AG08395 (cell line): ENCODE results near the gene PEA15.

Experiments used
- DNase-seq: peaks from one replicate; pipeline ENCODE4 v3.0.0; 2012; ENCODE audit warnings: mixed read lengths, low spot score

PEA15 gene

GRCh38 chr1:160239582-160240299 is 34.6 kb downstream of the PEA15 start:
- DNase-seq, result no peak

GRCh38 chr1:160243767-160244166 is 38.6 kb downstream of the PEA15 start:
- DNase-seq, result no peak

- no peak for DNase-seq
These were observed 39.0 kb downstream of the PEA15 start for GRCh38 chr1:160244209-160244608.

GRCh38 chr1:160245434-160245833 is 40.2 kb downstream of the PEA15 start:
- DNase-seq, result no peak

- DNase-seq, result no peak
These were observed 41.9 kb downstream of the PEA15 start for GRCh38 chr1:160247053-160247452.

GRCh38 chr1:160251011-160251410 is 45.8 kb downstream of the PEA15 start:
- no peak for DNase-seq

DNA sequence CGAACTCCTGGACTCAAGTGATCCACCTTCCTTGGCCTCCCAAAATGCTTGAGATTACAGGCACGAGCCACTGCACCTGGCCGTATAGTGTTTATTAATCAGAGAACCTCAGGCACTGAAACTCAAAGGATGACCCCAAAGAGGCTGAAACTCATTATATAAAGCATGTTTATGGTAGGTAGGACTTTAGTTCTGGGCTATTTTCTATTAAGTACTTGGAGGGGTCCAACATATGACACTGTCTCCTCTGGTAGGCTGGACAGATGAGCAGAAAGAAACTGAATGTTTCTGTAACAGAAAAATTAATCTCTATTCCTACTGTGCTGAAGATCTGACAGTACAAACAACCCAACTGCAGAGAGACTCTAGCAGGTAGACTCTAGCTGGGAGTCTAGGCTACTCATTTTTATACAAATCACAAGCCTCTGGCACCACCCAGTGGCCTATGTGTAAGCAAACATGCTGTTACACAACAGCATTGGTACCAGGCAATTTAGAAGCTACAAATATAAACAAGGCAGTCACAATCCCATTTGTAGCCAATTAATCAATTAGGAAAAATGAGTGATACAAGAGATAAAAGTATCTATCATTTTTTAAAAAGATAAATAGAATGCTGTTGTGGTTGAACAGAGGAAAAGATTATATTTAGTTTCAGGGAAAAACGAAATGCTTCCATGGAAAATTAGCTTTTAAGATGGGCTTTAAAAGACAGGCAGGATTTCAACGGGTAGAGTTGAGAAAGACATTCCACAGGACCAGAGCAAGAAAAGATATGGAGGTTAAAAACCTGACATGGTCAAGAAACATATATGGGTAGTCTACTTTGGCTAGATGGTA is 46.7 kb downstream of the PEA15 start:
- peak; percentile 83 for DNase-seq

- DNase-seq, result no peak
These were observed 50.7 kb downstream of the PEA15 start for GRCh38 chr1:160255781-160256300.

- peak; percentile 50 for DNase-seq
These were observed 51.3 kb downstream of the PEA15 start for GRCh38 chr1:160256396-160257046.

GRCh38 chr1:160257411-160258015 is 52.3 kb downstream of the PEA15 start:
- no peak for DNase-seq

- DNase-seq, result no peak
These were observed 53.1 kb downstream of the PEA15 start for GRCh38 chr1:160258177-160258798.

DNA sequence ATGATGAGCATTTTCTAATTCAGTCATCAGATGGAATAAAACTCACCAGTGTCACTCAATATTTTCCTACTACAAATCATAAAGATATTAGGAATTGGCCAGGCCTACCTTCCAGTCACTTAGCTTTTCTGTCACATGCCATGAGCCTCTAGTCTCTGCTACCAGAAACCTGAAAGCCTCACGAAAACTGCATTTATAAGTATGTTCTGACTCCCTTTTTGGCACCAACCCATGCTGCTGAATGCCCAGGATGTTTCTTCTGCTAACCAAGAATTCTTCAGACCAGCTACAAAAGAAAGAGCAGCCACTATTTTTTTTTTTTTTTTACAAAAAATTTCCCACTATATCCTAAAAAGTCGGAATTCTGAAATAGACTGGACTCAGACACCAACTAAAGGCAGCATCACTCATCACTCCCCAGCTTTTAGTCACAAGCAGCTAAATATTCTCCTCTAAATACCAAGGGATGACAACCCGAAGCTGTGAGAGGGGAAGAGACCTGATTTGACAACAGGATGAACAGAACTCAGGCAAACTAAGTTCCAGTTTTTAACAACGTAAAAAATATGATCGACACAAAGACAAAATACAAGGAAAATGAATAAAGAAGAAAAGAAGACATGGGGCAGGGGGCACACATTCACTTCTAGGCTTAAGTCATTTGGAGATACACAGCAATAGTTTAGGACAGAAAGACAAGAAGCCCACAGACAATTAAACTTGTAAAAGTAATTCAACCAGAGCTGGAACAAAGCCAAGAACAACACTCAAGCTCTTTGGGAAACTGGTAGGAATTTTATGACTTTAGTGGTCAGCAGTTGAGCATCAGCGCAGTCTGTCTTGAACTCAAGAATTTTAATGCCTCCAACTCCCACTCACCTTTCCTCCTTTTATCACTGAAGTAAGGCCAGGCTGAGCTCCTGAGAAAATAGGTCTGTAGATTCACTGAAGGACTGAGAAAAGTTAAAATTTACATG is 55.5 kb downstream of the PEA15 start:
- peak; percentile 35 for DNase-seq

GRCh38 chr1:160261556-160261892 is 56.3 kb downstream of the PEA15 start:
- DNase-seq, result peak; percentile 76

DNA sequence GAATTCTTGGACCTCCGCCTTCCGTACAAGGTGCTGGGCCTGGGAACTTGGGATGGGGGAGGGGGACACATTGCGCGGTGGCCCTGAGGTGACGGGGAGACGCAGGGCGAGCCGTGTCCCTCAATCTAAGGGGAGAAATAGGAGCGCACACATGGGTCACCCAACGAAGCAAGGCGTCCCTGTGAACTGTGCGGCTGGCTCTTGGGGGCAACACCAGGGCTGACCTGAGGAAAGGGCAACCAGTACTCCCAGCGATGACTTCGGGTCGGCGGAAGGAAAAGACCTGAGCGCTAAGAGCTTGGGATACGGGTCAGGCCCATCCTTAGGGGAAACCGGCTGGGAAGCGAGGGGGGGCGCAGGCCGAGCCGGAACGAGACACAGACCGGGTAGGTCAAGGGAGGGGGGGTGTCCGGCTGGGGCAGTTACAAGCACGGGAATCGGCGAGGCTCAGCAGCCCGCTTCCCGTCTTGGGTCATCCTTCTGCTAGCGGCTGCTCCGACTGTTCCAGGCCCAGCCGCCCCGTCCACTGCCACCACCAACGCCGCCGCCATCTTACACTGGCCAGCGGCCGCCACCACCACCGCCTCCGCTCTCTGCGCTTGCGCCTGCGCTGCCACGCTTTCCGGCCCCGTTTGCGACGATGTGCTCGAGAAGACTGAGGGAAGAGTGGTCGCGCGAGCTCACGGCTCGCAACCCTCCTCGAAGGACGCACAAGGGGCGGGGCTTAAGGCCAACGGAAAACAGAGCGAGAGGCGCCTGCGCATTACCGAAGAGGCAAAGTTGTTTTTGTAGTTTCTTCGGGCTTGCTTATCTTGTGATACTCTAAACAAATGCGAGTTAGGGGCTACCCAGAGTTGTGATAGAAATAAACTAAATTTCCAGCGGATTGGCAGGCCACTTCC is 57.0 kb downstream of the PEA15 start, which contains the start of gene DCAF8:
TSS of gene DCAF8 (minus strand) at position 657 of the 902 bp plus-strand sequence. CDS start 18,541 bp downstream, outside the sequence.
- peak; percentile 97 for DNase-seq

GRCh38 chr1:160264795-160265307 is 59.7 kb downstream of the PEA15 start:
- DNase-seq, result no peak
